HepG2 (cell line): ENCODE results near the gene SNRNP48. TPM values are rescaled to one million over a fixed set of nuclear protein-coding genes. Genes with fewer than 3 reads are reported as not detected.

Source experiments
- ELF3 ChIP-seq: IDR thresholded peaks from 2 replicates; pipeline ENCODE4 v1.6.1; 2016; ENCODE audit warnings: missing genetic modification reagents, missing compliant biosample characterization
- FOSL2 ChIP-seq: sonication (generic); formaldehyde crosslinking; IDR thresholded peaks from 2 replicates; pipeline ENCODE4 v1.4.0; 2020; ENCODE audit warnings: missing genetic modification reagents
- GATAD1 ChIP-seq: IDR thresholded peaks from 2 replicates; pipeline ENCODE4 v1.6.1; 2016; ENCODE audit warnings: missing genetic modification reagents, missing compliant biosample characterization
- GPBP1L1 ChIP-seq: sonication (generic); formaldehyde crosslinking; IDR thresholded peaks from 2 replicates; pipeline ENCODE4 v1.5.0; 2020; ENCODE audit warnings: mild to moderate bottlenecking, missing genetic modification reagents
- GPN1 ChIP-seq: sonication (generic); formaldehyde crosslinking; IDR thresholded peaks from 2 replicates; pipeline ENCODE4 v1.5.1; 2020; ENCODE audit warnings: missing genetic modification reagents, borderline replicate concordance
- JARID2 ChIP-seq: sonication (generic); formaldehyde crosslinking; IDR thresholded peaks from 2 replicates; pipeline ENCODE4 v1.8.1; 2023; ENCODE audit warnings: missing genetic modification reagents, inconsistent platforms; ENCODE audit not compliant: insufficient replicate concordance
- PRPF4 ChIP-seq: fragments of 200-400 bp; formaldehyde crosslinking; IDR thresholded peaks from 2 replicates; pipeline ENCODE4 v1.6.1; 2016; ENCODE audit warnings: low read length, low read depth; ENCODE audit not compliant: poor library complexity, severe bottlenecking
- SIN3A ChIP-seq: IDR thresholded peaks from 2 replicates; pipeline ENCODE4 v1.6.1; 2011; ENCODE audit warnings: low read depth, mild to moderate bottlenecking, control low read depth, low read length, borderline replicate concordance
- SNAPC2 ChIP-seq: sonication (generic); formaldehyde crosslinking; IDR thresholded peaks from 2 replicates; pipeline ENCODE4 v1.8.1; 2022; ENCODE audit warnings: mild to moderate bottlenecking, missing genetic modification reagents
- STAG1 ChIP-seq: sonication (generic); formaldehyde crosslinking; IDR thresholded peaks from 2 replicates; pipeline ENCODE4 v1.4.0; 2020; ENCODE audit warnings: missing genetic modification reagents
- TAF1 ChIP-seq: sonication (generic); formaldehyde crosslinking; IDR thresholded peaks from 2 replicates; pipeline ENCODE4 v1.4.0; 2020; ENCODE audit warnings: missing genetic modification reagents
- ZFP37 ChIP-seq: sonication (generic); formaldehyde crosslinking; IDR thresholded peaks from 2 replicates; pipeline ENCODE4 v1.4.0; 2020; ENCODE audit warnings: missing genetic modification reagents, borderline replicate concordance
- ZNF232 ChIP-seq: sonication (generic); formaldehyde crosslinking; IDR thresholded peaks from 2 replicates; pipeline ENCODE4 v1.4.0; 2020; ENCODE audit warnings: missing genetic modification reagents, borderline replicate concordance
- ZNF24 ChIP-seq: fragments of 450-650 bp; IDR thresholded peaks from 2 replicates; pipeline ENCODE4 v1.6.1; 2017; ENCODE audit warnings: antibody characterized with exemption, mild to moderate bottlenecking
- ZNF549 ChIP-seq: sonication (generic); formaldehyde crosslinking; IDR thresholded peaks from 2 replicates; pipeline ENCODE4 v1.5.0; 2020; ENCODE audit warnings: missing genetic modification reagents
- ZSCAN21 ChIP-seq: sonication (generic); formaldehyde crosslinking; IDR thresholded peaks from 2 replicates; pipeline ENCODE4 v1.8.0; 2022; ENCODE audit warnings: mild to moderate bottlenecking, missing genetic modification reagents, moderate library complexity, borderline replicate concordance
- polyA plus RNA-seq, 8 experiments: library from polyadenylated mRNA; depleted of rRNA in 3 of 8; stranded (reverse) in 7 of 8; unstranded in 1 of 8; fragments of >200 nt; fragmentation: Illumina TruSeq in 4 of 8; extraction: Trizol in 4 of 8; gene quantifications; 2 replicates each; pipeline versions ENCODE4 v1.2.1 to v1.2.3, GENCODE V29; 2011 to 2016; ENCODE audit warnings: low read depth in 4 of 8, missing spikeins in 1 of 8, mixed read lengths in 1 of 8; ENCODE audit not compliant: insufficient read depth in 1 of 8
- total RNA-seq, 5 experiments: library from RNA; depleted of rRNA; stranded (reverse); fragments of >200 nt; fragmentation: Illumina TruSeq; extraction: Trizol; gene quantifications; 2 replicates each; pipeline ENCODE4 v1.2.3, GENCODE V29; 2016; ENCODE audit warnings: low read depth in 1 of 5
- TF ChIP-seq, protein P1 (sequence below): sonication (generic); formaldehyde crosslinking; IDR thresholded peaks from 2 replicates; pipeline ENCODE4 v1.4.0; 2020; ENCODE audit warnings: missing genetic modification reagents
- TF ChIP-seq, protein P2 (sequence below): sonication (generic); formaldehyde crosslinking; IDR thresholded peaks from 2 replicates; pipeline ENCODE4 v1.4.0; 2020; ENCODE audit warnings: mild to moderate bottlenecking, missing genetic modification reagents
- TF ChIP-seq, protein P3 (sequence below): sonication (generic); formaldehyde crosslinking; IDR thresholded peaks from 2 replicates; pipeline ENCODE4 v1.4.0; 2020; ENCODE audit warnings: mild to moderate bottlenecking, missing genetic modification reagents
- TF ChIP-seq, protein P4 (sequence below): sonication (generic); formaldehyde crosslinking; IDR thresholded peaks from 2 replicates; pipeline ENCODE4 v1.5.1; 2020; ENCODE audit warnings: missing genetic modification reagents, mild to moderate bottlenecking, borderline replicate concordance
- TF ChIP-seq, protein P5 (sequence below): IDR thresholded peaks from 2 replicates; pipeline ENCODE4 v1.6.1; 2018; ENCODE audit warnings: missing genetic modification reagents
- TF ChIP-seq, protein P6 (sequence below): IDR thresholded peaks from 2 replicates; pipeline ENCODE4 v1.6.1; 2016; ENCODE audit warnings: missing biosample characterization, missing genetic modification reagents, low read depth

SNRNP48 gene
- total and polyA plus RNA-seq, 2 of the 13 experiments (the other 11 are each of a cell fraction or from before 2014, with no cell fraction given), result 17.5 to 47.5 TPM

GRCh38 chr6:7541175-7542064, 48.6 kb upstream of the SNRNP48 start, which contains the start of gene DSP (continued):
- TF ChIP-seq, protein P1, sequence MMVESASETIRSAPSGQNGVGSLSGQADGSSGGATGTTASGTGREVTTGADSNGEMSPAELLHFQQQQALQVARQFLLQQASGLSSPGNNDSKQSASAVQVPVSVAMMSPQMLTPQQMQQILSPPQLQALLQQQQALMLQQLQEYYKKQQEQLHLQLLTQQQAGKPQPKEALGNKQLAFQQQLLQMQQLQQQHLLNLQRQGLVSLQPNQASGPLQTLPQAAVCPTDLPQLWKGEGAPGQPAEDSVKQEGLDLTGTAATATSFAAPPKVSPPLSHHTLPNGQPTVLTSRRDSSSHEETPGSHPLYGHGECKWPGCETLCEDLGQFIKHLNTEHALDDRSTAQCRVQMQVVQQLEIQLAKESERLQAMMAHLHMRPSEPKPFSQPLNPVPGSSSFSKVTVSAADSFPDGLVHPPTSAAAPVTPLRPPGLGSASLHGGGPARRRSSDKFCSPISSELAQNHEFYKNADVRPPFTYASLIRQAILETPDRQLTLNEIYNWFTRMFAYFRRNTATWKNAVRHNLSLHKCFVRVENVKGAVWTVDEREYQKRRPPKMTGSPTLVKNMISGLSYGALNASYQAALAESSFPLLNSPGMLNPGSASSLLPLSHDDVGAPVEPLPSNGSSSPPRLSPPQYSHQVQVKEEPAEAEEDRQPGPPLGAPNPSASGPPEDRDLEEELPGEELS (CRISPR knock-in tag), result peak; percentile 95
- TF ChIP-seq, protein P2, sequence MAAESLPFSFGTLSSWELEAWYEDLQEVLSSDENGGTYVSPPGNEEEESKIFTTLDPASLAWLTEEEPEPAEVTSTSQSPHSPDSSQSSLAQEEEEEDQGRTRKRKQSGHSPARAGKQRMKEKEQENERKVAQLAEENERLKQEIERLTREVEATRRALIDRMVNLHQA (CRISPR knock-in tag), result no peak; the same call in 1 of the 2 replicates
- TF ChIP-seq ELF3 (CRISPR knock-in tag) (peak; percentile 97), ZNF232 (CRISPR knock-in tag) (peak; percentile 48), SNAPC2 (CRISPR knock-in tag) (peak; percentile 30; the same call in 1 of the 2 replicates), ZNF24 (no peak), SIN3A (peak; percentile 90; the same call in 1 of the 2 replicates), PRPF4 (no peak), ZFP37 (CRISPR knock-in tag) (no peak), STAG1 (CRISPR knock-in tag) (peak; percentile 37), ZNF549 (CRISPR knock-in tag) (0 out of 2 replicates have a peak, but pooled peaks have one; percentile 56), ZSCAN21 (CRISPR knock-in tag) (peak; percentile 97), JARID2 (CRISPR knock-in tag) (no peak), GPBP1L1 (CRISPR knock-in tag) (no peak), GPN1 (peak; percentile 34; the same call in 1 of the 2 replicates), TAF1 (CRISPR knock-in tag) (peak; percentile 96), FOSL2 (peak; percentile 76), GATAD1 (CRISPR knock-in tag) (no peak)
- TF ChIP-seq, protein P3, sequence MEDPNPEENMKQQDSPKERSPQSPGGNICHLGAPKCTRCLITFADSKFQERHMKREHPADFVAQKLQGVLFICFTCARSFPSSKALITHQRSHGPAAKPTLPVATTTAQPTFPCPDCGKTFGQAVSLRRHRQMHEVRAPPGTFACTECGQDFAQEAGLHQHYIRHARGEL (CRISPR knock-in tag), result 0 out of 2 replicates have a peak, but pooled peaks have one; percentile 44
- TF ChIP-seq, protein P4, sequence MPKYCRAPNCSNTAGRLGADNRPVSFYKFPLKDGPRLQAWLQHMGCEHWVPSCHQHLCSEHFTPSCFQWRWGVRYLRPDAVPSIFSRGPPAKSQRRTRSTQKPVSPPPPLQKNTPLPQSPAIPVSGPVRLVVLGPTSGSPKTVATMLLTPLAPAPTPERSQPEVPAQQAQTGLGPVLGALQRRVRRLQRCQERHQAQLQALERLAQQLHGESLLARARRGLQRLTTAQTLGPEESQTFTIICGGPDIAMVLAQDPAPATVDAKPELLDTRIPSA, result peak; percentile 81; the same call in 1 of the 2 replicates
- TF ChIP-seq, protein P5, sequence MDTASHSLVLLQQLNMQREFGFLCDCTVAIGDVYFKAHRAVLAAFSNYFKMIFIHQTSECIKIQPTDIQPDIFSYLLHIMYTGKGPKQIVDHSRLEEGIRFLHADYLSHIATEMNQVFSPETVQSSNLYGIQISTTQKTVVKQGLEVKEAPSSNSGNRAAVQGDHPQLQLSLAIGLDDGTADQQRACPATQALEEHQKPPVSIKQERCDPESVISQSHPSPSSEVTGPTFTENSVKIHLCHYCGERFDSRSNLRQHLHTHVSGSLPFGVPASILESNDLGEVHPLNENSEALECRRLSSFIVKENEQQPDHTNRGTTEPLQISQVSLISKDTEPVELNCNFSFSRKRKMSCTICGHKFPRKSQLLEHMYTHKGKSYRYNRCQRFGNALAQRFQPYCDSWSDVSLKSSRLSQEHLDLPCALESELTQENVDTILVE (CRISPR knock-in tag), result peak; percentile 99
- TF ChIP-seq, protein P6, sequence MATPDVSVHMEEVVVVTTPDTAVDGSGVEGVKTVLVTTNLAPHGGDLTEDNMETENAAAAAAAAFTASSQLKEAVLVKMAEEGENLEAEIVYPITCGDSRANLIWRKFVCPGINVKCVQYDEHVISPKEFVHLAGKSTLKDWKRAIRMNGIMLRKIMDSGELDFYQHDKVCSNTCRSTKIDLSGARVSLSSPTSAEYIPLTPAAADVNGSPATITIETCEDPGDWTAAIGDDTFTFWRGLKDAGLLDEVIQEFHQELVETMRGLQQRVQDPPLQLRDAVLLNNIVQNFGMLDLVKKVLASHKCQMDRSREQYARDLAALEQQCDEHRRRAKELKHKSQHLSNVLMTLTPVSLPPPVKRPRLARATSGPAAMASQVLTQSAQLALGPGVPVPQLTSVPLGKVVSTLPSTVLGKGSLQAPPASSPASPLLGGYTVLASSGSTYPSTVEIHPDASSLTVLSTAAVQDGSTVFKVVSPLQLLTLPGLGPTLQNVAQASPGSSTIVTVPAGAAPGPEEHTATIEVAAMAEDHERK (CRISPR knock-in tag), result no peak
